GM21367 (cell line): Measurements from ENCODE around the gene ADGRV1.
A peak's percentile ranks its signal among the peaks of the same experiment; 100 is the strongest.

Experiments used
- ATAC-seq: cut with Tn5 transposase; IDR thresholded peaks from one replicate; pipeline ENCODE4 v1.9.1; 2021; ENCODE audit not compliant: unreplicated experiment

Gene ADGRV1

DNA sequence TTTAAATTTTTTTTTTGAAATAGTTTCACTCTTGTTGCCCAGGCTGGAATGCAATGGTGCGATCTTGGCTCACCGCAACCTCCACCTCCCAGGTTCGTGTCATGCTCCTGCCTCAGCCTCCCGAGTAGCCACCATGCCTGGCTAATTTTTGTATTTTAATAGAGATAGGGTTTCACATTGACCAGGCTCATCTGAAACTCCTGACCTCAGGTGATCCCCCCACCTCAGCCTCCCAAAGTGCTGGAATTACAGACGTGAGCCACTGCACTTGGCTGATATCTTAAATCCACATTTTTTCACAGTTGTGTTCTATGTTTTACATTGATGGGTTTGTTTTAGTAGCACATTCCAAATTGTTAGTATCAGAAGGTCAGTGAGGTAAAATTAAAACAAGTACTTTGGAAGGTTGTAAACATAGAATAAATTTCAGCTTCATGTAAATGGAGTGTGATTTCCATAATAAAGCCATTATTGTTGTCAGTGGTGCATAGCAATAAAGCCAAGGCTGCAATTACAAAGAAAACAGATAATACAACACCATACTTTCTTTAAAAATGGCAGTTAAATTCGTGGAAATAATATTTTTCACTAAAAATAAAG, 537.3 kb downstream of the ADGRV1 start:
- ATAC-seq, result no peak

GRCh38 chr5:91098541-91098940, 539.9 kb downstream of the ADGRV1 start:
- no peak for ATAC-seq

- ATAC-seq, result peak; percentile 99
Observed at GRCh38 chr5:91101600-91102379, 543.2 kb downstream of the ADGRV1 start.

- ATAC-seq, result no peak
Observed at GRCh38 chr5:91103353-91104061, 544.9 kb downstream of the ADGRV1 start.

GRCh38 chr5:91104062-91104448, 545.5 kb downstream of the ADGRV1 start:
- no peak for ATAC-seq

GRCh38 chr5:91106842-91107511, 548.4 kb downstream of the ADGRV1 start:
- no peak for ATAC-seq

DNA sequence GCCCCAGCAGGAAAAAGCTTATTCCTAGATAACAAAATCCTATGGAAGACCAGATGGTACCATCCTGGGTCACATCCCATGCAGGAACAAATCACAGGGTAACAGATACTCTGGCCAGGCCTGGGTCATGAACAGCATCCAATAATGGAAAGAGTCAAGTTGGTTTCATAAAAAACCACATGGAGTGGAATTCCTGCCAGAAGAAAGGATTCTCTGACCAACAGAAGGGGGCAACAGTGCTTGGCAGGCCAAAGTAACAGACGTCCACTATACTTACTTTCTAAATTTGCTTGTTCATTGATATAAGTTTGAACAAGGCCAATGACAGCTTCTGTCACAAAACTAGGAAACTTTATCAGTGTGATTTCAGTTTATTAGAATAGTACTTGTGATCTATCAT, 551.0 kb downstream of the ADGRV1 start:
- ATAC-seq, result no peak

DNA sequence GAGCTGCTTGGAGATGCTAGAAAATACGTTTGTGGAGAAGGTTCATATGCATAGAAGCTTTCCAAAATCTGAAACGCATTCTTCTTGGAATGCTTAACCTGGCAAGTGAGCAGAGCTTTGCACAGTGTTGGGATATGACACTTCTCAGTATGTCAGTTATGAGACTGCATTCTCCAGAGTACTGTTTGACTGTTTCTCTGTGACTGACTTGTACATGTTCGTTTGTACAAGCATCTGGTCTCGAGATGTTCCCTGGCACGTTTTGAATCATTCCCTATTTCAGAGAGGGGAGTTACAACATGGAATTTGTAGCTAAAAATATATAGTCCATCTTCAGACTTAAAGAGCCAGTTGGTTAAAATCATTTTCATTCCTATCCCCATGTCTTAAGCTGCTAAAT, 552.1 kb downstream of the ADGRV1 start:
- ATAC-seq, result no peak

- ATAC-seq, result no peak
Observed at GRCh38 chr5:91111473-91112238, 553.1 kb downstream of the ADGRV1 start.

DNA sequence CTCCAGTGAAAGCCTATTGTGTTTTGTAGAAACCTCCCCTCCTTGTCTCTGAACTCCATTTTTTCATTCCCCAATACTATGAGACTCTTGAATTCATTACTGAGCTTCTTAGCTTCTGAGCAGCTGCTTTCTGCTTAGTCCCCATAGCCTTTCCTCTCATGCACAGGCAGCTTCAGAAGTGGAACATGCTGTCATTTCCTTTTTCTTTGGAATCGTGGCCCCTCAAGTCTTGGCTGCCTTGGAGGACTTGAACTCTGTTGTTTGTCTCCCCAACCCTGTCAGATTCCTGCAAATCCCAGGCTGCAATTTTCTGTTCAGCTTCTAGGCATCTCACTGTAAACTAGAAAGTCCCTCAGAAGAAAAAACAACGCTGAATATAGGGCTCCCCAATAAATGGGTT, 556.1 kb downstream of the ADGRV1 start:
- no peak for ATAC-seq

DNA sequence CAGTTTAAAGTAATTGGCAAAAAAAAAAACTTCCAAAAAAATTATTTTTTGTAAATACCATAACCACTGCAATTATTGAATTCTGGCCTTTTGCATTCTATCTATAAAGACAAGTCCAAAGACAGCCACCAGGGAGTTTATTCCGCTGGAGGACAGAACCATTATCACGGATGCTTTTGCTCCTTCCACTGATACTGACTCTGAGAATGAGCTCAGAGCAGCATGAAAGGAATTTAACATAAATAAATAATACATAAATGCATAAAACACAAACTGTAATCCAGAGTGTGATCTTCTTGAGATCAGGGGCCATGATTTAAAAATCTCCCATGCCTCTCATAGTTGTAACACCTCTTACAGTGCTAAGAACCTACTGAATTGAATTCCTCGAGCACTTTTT, 559.8 kb downstream of the ADGRV1 start:
- ATAC-seq, result no peak

DNA sequence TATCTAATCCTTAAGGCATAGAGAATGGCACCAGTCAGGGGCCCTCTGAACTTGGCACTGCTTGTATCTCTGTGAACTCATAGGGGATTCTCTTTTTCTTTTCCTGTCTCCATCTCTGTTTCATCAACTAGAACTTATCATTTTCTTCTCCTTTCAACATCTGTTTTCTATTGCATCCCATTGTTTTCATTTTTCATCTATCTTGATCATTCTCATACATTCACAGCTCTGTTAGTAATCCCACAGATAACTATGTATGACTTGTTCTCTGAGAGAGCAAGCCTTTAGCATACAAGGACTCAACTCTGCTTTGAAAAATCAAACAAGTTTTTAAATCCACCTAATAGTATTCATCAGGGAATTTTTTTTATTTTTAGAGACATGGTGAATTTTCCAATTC, 560.2 kb downstream of the ADGRV1 start:
- ATAC-seq, result no peak

GRCh38 chr5:91119217-91119616, 560.6 kb downstream of the ADGRV1 start:
- ATAC-seq, result no peak

DNA sequence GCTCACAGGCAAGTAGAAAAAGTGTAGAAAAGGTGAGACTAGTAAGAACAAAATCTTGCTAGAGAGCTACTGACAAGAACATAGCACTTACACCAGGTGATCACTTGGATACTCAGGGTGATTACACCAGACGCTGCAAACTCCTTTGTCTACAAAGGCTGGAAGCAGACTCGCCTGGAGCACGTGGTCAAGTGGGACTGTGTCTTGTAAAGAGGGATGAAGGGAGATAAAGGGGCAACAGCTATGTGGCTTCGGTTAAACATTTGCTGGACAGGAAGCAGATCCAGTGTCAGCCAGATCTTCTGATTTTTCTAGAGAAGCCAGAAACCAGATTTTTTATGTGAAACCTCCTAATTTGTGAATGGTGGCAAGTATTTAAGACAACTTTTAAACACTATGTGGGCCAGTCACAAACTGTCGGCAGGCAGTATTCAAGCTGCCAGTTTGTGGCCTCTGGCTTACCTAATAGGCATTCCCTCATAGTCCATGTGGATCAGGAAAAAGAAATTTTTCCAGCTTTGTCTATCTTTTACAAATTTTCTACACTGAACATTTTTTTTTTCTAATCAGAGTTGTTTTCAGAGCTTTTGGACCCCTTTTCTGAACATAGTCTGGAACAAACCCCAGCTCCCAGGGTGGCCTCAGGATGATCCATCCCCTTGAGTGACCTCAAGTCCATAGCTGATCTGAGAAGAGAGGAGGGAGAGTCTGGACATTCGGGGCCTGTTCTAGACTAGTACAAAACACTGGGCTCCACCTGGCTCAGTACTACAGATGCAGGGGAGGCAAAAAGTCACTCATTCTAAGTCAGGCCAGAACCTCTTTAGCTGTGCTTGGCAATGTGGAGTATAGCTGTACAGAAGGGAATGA, 561.6 kb downstream of the ADGRV1 start:
- no peak for ATAC-seq

DNA sequence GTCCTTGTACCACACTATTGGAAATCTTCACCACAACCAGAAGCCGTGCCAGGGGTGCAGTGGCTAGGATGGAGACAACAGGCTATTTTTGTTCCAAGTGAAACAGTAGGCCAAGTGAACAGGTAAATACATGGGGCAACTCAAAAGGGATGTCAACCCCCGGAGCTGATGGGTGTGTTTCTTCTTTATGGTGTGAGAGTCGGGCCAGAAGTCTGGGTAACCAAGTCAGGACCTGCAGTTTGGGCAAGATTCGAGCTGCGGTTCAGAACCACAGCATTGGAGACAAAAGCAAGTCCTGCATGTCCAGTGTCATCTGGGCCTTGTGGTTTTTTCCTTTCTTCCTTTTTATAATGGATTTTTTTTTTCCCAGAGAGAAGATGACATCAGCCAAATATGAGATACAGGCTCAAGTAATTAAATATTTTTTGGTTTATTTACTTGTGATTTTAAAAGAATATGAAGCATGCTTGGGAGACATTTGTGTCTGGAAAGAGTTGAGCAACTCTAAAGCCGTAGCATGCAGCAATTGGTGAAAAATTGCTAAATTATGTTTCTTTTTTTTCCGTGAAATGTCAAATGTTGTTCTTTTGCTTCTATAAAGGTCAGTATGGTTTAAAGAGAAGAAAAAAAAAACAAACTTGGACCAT, 562.9 kb downstream of the ADGRV1 start:
- no peak for ATAC-seq

GRCh38 chr5:91122651-91123050, 564.1 kb downstream of the ADGRV1 start:
- no peak for ATAC-seq

DNA sequence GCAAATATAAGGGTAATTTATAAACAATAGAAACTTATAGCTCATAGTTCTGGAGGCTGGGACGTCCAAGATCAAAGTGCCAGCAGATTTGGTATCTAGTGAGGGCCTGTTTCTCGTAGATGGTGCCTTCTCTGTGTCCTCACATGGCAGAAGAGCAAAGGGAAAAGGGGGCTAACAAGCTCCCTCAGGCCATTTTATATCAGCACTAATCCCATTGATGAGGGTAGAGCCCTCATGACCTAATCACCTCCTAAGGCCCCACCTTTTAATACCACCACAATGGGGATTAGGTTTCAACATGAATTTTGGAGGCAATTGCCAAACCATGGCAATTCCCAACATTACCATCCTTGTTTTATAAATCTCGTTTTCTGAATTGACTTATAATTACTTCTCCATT, 564.7 kb downstream of the ADGRV1 start:
- no peak for ATAC-seq

- no peak for ATAC-seq
Observed at GRCh38 chr5:91123901-91124300, 565.3 kb downstream of the ADGRV1 start.

- no peak for ATAC-seq
Observed at GRCh38 chr5:91125916-91126315, 567.3 kb downstream of the ADGRV1 start.
